GM08714 (cell line): Measurements from ENCODE around the gene COPB2.
"Not testable (repeated sequence)": the region's sequence is repeated elsewhere in the genome, so short reads cannot be mapped to it uniquely, and the experiment has no call there.

ENCODE experiments used
- H3K4me3 ChIP-seq: fragments of 200-500 bp; sonication (Bioruptor generic); 2 replicates; pipeline ENCODE4 v1.5.1; 2014; ENCODE audit warnings: mild to moderate bottlenecking, low read length, inconsistent platforms
- ZNF274 ChIP-seq: IDR thresholded peaks from 2 replicates; pipeline ENCODE4 v1.6.1; 2012; ENCODE audit warnings: mild to moderate bottlenecking, low read depth, low read length

Gene COPB2

DNA sequence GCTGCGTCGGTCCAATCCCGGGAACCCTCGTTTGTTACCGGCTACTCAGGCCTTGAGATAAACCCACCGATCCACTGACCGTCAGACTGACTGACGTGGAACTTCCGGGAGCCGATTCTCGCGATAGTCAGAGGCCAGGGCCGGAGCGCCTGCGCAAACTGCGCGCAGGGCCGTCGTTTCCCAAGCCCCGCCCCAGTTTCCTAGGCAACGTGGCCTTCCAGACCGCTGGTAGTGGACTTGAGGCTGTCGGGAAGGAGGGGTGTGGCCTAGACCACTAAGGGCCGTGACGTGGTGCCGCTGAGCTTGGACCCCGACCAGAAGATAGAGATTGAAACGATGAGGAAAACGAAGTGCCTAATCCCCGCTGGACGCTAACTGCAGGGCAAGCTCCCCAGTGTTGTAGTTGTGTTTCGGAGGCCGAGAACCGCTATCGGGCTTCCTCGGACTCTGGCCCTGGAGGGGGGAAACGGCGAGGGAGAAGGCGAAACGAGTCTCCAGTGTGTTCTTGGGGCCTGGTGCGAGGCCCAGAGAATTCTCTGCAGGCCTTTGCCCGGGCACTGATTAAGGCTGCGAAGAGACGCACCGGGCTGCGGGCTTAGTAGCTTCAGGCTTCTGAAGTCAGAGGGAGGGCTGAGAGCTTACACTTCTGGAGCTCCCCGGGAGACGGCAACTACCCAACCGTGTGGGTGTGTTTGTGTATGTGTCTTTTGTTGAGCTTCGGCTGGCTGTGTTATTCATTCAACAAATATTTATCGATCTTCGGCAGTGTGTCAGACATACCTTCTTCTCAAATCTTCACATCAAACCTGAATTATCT lies at the start of gene COPB2:
Gene COPB2 (minus strand): TSS at position 96 of the 817 bp plus-strand sequence. CDS start 97 bp downstream, outside the sequence.
- no peak for TF ChIP-seq ZNF274
- H3K4me3 ChIP-seq = peak within 1 kb of the TSS; percentile 84

DNA sequence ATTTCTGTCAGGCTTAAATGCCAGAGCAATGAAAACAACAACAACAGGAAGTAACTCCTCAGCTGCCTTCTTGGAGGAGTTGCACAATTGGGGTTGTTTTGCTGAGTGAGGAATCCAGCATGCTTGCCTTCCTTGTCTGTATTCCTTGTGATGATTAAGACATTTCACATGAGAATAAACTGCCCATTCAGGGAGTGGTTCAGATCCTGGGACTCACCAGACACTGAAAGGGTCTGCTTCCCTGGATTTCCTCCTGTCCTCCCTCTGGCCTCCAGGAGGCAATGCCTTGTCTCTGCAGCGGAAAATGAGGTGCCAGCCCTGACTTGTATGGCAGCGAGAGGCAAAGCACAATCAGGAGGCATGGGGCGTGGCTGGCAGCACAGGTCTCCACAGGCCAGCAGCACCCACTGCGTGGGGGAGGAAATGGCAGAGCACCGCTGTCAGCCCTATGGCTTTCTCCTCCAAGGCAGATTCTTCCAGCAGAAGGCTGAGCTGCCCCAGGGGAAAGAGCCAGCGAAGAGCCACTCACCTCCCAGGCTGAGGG lies 45.4 kb upstream of the COPB2 start:
- no peak overlapping the region for H3K4me3 ChIP-seq
- TF ChIP-seq ZNF274 = no peak

DNA sequence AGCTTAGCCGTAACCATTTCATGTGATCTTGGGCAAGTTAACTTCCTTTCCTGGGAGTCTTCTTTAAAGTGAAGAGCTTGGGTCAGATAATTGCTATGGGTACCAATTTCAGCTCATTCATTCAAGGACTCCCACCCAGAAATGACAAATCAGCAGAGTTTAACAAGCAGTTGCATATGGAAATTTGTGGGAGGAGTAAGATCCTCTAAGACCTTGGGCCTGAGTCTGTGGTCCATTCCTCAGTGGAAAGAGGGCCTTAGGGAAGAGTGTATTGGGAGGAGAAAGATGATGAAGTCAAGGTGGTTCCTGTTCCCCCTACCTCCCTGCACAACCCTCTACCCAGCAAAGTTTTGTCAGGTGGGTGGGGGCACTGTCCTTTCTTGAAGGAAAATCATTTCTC lies 44.8 kb upstream of the COPB2 start:
- no peak overlapping the region for H3K4me3 ChIP-seq
- TF ChIP-seq ZNF274 = no peak

DNA sequence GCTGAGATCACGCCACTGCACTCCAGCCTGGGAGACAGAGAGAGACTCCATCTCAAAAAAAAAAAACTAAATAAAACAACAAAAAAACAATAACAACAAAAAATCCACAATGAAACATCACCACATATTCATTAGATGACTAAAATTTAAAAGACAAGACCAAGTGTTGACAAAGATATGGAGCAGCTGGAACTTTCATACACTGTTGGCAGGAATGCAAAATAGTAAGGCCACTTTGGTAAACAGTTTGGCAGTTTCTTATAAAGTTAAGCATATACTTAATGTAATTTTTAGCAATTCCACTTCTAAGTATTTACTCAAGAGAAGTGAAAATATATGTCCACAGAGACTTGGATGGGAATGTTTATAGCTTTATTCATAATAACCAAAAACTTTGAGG lies 43.6 kb upstream of the COPB2 start:
- no peak overlapping the region for H3K4me3 ChIP-seq

DNA sequence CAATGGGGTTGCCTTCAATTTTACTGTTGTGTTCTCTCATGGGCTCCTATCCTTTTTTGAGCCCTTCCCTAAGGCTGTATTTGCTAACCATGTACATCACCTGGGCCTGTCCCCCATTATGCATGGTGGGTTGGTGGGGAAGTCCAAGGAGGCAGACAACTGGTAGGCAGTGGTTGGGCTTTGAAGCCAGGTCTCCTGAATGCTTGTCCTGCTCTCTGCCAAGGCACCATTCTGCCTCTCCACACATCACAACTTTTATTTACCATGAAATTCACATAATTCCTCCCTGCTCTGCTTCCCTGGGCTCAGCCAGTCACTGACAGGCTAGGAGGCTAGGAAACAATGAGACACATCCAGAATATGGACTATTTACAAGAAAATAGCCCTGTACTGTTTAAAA lies 41.0 kb upstream of the COPB2 start:
- TF ChIP-seq ZNF274 = no peak
- no peak overlapping the region for H3K4me3 ChIP-seq

More for the DNA sequence above, 43.6 kb upstream of the COPB2 start:
- TF ChIP-seq ZNF274 = no peak

DNA sequence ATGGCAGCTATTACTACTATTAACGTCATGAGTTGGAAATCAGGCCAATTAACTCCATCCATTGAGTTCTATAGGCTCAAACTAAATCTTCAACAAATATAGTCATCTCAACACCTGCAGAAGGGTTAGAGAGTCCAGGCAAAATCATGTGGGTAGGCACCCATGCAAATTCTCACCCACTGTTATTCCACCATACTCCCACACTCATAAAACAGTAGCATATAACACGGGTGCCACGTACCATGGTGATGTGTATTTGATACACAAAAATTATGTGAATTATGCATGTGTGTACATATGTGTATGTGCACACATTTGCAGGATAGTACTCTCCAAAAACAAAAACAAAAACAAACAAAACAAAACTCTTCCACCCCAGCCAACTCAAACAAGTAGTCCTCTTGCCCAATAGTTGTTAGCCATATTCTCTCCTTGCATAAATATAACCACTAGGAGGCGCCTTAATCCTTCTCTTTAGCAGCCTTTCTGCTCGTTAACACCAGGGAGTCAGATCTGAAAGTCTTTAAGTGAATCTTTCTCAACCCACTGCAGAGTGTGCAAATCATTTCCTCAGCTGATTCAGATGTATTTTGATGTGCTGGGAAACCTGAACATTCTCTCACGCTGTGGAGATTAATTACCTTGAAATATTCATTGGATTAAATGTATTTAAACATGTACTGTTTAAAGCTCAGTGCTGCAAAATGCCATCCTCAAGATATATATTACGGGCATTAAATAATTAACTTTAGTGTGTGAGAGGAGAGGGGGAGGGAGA lies 38.0 kb upstream of the COPB2 start:
- no peak for TF ChIP-seq ZNF274
- no peak overlapping the region for H3K4me3 ChIP-seq

DNA sequence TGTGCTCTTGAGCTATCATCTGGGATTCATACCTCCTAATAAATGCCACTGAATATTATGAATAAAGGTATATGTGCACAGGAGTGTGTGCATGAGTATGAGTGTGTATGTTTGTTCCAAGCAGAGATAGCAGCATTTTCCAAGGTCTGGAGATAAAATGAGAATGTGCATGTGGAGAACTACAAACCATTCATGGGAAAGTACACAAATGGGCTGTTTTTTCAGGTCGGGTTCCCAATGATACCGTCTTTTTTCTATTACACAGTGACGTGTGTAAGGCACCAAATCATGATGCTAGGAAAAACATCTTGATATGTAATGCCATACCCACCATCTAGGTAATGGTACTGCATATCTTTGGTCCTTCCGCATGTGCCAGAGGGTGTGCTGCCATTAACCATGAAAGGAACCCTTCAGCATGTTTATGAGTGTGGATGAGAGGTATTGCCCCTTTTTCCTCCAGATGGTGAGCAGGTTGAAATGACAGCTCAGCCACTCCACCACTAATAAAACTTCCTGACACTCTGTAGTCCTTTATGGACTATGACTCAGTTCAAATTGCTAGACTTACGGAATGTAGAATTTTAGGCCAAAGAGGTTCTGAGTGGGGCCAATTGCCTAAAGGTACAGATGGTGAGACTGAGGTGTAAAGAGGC lies 36.4 kb upstream of the COPB2 start:
- TF ChIP-seq ZNF274 = no peak
- no peak overlapping the region for H3K4me3 ChIP-seq

DNA sequence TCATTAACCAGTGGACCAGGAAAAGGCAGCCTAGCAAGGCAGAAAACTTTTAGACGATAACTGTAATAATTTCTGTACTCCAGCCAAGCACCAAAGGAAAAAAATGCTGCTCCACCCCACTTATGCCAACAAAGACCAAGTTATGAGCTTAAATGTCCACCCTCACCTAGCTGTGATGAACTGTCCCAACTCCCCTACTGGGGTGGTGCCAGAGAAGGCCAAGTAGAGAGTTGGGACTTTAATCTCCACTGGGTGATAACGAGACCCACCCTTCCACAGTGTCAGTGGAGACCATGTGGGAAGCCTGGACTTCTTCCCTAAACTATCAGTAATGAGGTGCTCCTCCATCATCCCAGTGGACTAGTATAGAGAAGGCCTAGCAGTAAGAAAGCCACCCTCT lies 33.8 kb upstream of the COPB2 start:
- no peak overlapping the region for H3K4me3 ChIP-seq
- no peak for TF ChIP-seq ZNF274

DNA sequence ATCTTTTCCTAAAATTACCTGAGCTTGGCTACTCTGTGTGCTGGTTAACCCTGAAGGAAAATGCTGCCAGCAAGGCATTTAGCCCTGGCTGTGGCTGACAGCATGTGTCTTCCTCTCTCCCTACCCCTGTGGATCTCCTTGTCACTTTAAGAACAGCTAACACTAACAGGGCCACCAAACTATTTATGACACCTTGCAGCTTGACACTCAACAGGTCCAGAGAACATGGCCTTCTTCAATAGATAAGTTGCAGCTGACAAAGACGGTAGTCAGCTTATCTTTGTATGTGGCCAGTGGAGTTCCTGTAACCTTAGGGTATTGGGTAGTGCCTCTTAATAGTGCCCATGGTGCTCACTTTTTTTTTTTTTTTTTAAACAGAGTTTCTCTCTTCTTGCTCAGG lies 32.0 kb upstream of the COPB2 start:
- no peak for TF ChIP-seq ZNF274

DNA sequence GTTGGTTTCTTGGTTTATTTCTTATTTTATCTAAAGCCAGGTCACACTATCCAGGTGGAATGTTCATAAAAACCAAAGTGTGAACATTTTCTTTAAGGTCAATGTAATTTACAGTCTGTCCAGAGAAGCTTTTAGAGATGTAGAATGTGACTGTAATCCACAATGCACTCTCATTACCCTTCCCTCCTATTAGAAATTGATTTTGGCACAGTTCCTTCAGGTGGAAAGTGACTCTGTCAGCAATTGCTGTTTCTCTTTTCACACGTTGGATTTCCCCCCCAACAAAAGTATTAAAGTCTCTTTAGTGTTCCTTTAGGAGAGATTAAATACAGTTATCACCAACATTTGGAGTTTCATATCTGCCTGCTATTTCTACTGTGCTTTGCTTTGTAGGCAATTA lies 31.6 kb upstream of the COPB2 start:
- TF ChIP-seq ZNF274 = no peak
- no peak overlapping the region for H3K4me3 ChIP-seq

More for the DNA sequence above, 32.0 kb upstream of the COPB2 start:
- H3K4me3 ChIP-seq = no peak overlapping the region

DNA sequence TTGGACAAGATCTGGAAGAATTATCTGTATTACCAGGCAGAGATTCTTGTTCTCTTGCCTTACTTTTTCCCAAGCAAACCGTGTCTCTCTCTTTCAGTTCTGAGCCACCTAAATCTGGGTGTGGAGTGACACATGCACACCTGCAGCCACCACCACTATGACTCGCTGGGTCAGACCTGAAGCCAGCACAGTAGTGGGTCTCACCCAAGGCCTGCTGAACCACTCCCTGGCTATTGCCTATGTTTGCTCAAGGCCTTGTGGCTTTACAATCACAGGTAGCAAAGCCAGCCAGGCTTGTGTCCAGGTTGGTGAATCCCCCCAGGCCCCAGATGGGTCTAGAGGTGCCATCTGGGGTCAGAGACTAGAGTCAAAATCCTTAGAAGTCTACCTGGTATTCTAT lies 28.7 kb upstream of the COPB2 start:
- H3K4me3 ChIP-seq = no peak overlapping the region
- TF ChIP-seq ZNF274 = no peak

DNA sequence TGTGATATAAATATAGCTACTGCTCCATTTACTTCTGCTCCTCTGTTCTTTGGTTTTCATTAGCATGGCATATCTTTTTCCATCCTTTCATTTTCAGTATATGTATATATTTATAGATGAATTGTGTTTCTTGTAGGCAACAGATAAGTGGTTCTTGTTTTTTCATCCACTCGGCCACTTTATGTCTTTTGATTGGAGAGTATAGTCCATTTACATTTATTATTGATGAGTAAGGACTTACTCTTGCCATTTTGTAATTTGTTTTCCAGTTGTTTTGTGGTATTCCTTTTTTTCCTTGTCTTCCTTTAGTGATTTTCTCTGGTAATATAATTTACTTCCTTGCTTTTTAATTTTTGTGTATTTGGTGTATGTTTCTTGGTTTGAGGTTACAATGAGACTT lies 26.8 kb upstream of the COPB2 start:
- no peak overlapping the region for H3K4me3 ChIP-seq

DNA sequence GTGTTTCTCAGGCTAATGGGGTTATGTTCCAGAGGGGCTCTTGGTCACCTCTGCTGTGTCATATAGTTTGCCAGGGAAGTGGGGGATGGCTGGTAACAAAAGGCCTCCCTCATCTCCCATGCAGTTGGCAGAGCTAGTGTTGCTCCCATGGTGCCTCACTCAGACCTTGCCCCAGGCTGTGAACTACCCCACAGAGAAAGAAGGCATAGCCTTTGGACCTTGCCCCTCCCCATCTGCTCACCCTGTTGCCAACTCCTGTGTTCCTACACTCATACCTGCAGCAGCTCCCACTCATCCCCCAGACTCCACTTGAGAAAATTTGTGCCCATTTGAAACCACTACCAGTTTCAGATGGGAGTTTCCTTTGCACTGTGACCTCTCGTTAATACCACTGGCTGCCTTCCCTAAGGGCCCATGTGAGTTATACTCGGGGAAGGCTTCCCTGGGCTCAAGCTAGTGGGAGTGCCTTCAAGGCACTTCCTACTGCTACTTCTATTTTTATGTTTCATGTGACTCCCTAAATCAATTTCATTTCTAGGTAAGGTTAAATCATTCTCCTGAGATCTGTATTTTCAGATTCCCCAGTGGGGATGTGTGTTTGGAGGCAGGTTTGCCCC lies 25.3 kb upstream of the COPB2 start:
- TF ChIP-seq ZNF274 = no peak
- H3K4me3 ChIP-seq = no peak overlapping the region

More for the DNA sequence above, 26.8 kb upstream of the COPB2 start:
- no peak for TF ChIP-seq ZNF274

DNA sequence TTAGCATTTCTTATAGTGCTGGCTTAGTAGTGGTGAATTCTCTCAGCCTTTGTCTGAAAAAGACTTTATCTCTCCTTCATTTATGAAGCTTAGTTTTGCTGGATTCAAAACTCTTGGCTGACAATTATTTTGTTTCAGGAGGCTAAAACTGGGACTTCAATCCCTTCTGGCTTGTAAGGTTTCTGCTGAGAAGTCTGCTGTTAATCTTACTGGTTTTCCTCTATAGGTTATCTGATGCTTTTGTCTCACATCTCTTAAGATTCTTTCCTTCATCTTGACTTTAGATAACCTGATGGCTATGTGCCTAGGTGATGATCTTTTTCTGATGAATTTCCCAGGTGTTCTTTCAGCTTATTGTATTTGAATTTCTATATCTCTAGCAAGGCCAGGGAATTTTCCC lies 23.4 kb upstream of the COPB2 start:
- H3K4me3 ChIP-seq = not testable (repeated sequence)

DNA sequence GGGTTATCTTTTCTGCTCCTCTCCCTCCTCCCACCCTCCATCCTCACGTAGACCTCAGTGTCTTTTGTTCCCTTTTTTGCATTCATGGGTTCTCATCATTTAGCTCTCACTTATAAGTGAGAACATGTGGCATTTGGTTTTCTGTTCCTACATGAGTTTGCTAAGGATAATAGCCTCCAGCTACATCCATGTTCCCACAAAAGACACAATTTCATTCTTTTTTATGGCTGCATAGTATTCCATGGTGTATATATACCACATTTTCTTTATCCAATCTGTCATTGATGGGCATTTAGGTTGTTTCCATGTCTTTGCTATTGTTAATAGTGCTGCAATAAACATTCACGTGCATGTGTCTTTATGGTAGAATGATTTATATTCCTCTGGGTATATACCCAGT lies 11.7 kb upstream of the COPB2 start:
- H3K4me3 ChIP-seq = not testable (repeated sequence)
